Measurements from ENCODE around the gene HSBP1L1. TPM values are rescaled to one million over a fixed set of nuclear protein-coding genes. Genes with fewer than 3 reads are reported as not detected.

The HSBP1L1 gene
- total RNA-seq, 1 experiment from 2014 or later: 25.7 TPM

DNA sequence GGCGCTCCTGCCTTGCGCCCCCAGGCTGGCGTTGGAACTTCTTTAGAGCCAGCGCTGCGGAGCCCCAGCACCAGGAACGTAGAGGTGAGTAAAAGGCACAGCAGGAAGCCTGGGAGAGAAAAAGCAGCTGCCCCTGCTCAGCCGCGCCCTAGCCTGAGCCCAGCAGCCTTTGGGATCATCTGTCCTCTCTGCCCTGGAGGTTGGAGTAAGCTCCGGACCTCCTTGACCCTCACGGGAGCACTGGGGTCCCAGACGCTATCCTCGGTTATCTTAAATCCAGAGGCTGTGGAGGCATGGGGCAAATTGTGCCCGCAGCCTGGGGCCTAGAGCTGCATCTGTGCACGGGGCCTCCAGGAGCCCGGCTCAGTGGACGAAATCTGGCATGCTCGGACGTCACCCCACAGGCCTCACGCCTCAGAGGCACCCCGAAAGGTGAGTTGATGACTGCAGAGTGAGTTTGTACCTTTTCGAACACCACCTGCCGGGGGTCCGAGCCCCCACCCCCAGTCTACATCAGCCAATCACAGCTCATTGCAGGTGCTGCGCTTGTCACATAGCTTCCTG, 11.4 kb upstream of the HSBP1L1 start:
- intact Hi-C loops (cut with micrococcal nuclease; ENCODE audit: unreplicated experiment): no loop called here
- TF ChIP-seq, protein P1, sequence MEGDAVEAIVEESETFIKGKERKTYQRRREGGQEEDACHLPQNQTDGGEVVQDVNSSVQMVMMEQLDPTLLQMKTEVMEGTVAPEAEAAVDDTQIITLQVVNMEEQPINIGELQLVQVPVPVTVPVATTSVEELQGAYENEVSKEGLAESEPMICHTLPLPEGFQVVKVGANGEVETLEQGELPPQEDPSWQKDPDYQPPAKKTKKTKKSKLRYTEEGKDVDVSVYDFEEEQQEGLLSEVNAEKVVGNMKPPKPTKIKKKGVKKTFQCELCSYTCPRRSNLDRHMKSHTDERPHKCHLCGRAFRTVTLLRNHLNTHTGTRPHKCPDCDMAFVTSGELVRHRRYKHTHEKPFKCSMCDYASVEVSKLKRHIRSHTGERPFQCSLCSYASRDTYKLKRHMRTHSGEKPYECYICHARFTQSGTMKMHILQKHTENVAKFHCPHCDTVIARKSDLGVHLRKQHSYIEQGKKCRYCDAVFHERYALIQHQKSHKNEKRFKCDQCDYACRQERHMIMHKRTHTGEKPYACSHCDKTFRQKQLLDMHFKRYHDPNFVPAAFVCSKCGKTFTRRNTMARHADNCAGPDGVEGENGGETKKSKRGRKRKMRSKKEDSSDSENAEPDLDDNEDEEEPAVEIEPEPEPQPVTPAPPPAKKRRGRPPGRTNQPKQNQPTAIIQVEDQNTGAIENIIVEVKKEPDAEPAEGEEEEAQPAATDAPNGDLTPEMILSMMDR (IDR thresholded peaks at IDR 0.05; ENCODE audit: insufficient read depth in 1 of 2, low read depth in 1 of 2, low read length in 1 of 2, severe bottlenecking in 1 of 2, unreplicated experiment in 1 of 2): no peak
- no peaks in the 10 kb centered on the region for H3K4me1 Mint-ChIP-seq (ENCODE audit: low read depth, unreplicated experiment)
- H3K27ac Mint-ChIP-seq (ENCODE audit: unreplicated experiment): no peak overlapping the region
- ChIA-PET POLR2A (no interaction called here), CTCF (no interaction called here)
- no peaks in the 10 kb centered on the region for H3K4me1 ChIP-seq
- H3K27me3 Mint-ChIP-seq (ENCODE audit: insufficient read depth, unreplicated experiment): no peaks in the 10 kb centered on the region
- H3K4me3 ChIP-seq (ENCODE audit: low read depth, low read length): no peak overlapping the region
- H3K36me3 Mint-ChIP-seq (ENCODE audit: insufficient read depth, unreplicated experiment): no peaks in the 10 kb centered on the region
- no peaks in the 10 kb centered on the region for H3K27me3 ChIP-seq (replicated peaks; ENCODE audit: control insufficient read depth, insufficient read depth, low read length)
- no peak for DNase-seq
- H3K4me3 Mint-ChIP-seq (ENCODE audit: unreplicated experiment): no peak overlapping the region
- no peaks in the 10 kb centered on the region for H3K9me3 ChIP-seq
- BruUV-seq (replicated peaks): no TSS peak
- no peaks in the 10 kb centered on the region for H3K36me3 ChIP-seq (ENCODE audit: control insufficient read depth, insufficient read depth, low read length)
- H3K9me3 Mint-ChIP-seq (ENCODE audit: unreplicated experiment): no peaks in the 10 kb centered on the region

DNA sequence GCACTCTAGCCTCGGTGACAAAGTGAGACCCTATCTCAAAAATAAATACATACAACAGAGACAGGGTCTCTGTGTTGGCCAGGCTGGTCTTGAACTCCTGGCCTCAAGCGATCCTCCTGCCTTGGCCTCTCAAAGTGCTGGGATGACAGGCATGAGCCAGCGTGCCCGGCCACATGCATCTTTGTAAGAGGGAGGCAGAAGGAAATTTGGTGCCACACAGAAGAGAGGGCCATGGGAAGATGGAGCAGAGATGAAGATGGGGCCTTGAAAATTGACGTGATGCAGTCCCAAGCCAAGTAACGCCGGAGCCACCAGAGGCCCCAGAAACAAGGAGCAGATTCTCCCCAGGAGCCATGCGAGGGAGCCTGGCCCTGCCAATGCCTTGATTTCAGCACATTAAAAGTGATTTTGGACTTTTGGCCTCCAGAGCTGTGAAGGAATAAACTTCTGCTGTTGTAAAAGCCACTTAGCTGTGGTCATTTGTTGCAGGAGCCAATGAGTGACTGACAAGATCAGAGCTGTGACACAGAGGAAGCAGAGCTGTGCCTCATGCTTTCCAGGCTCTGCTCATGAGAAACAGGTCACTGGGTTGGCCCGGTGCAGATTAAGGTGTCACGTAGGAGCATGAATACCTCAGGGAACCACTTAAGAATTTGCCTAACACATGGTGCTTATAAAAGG, 10.3 kb upstream of the HSBP1L1 start:
- BruUV-seq (replicated peaks): no TSS peak
- Mint-ChIP-seq H3K27ac (ENCODE audit: unreplicated experiment) (no peak overlapping the region), H3K36me3 (ENCODE audit: insufficient read depth, unreplicated experiment) (no peaks in the 10 kb centered on the region), H3K4me1 (ENCODE audit: low read depth, unreplicated experiment) (no peaks in the 10 kb centered on the region), H3K27me3 (ENCODE audit: insufficient read depth, unreplicated experiment) (no peaks in the 10 kb centered on the region), H3K9me3 (ENCODE audit: unreplicated experiment) (no peaks in the 10 kb centered on the region), H3K4me3 (ENCODE audit: unreplicated experiment) (no peak overlapping the region)
- ChIA-PET CTCF (no interaction called here), POLR2A (interaction anchor here (0.6 kb wide), 1 partner anchor 10 kb away, joined by 3 read pairs; no protein-coding TSS in a partner anchor)
- TF ChIP-seq, protein P1 (IDR thresholded peaks at IDR 0.05; ENCODE audit: insufficient read depth in 1 of 2, low read depth in 1 of 2, low read length in 1 of 2, severe bottlenecking in 1 of 2, unreplicated experiment in 1 of 2): no peak
- no peak for DNase-seq
- intact Hi-C loops (cut with micrococcal nuclease; ENCODE audit: unreplicated experiment): no loop called here
- H3K36me3 ChIP-seq (ENCODE audit: control insufficient read depth, insufficient read depth, low read length): no peaks in the 10 kb centered on the region
- H3K4me3 ChIP-seq (ENCODE audit: low read depth, low read length): no peak overlapping the region
- H3K27me3 ChIP-seq (replicated peaks; ENCODE audit: control insufficient read depth, insufficient read depth, low read length): no peaks in the 10 kb centered on the region
- no peaks in the 10 kb centered on the region for H3K9me3 ChIP-seq
- no peaks in the 10 kb centered on the region for H3K4me1 ChIP-seq

DNA sequence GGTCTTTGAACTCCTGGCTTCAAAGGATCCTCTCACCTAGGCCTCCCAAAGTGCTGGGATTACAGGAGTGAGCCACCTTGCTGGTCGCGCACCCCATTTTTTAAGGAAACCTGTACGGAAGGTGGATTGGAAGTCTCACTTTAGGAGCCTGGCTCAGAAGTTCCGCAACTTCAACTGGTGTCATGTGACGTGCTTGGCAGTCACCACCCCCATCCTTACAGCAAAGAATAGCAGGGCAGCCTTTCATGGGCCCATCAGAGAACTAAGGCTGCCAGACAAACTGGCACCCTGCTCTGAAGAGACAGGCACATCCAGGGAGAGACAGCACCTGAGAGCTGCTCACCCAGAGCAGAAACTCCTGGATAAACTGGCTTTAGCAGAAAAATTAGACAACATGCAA, 9.7 kb upstream of the HSBP1L1 start:
- Histone ChIP-seq H3K4me3 (ENCODE audit: low read depth, low read length) (no peak overlapping the region), H3K9me3 (no peaks in the 10 kb centered on the region), H3K36me3 (ENCODE audit: control insufficient read depth, insufficient read depth, low read length) (no peaks in the 10 kb centered on the region), H3K27me3 (replicated peaks; ENCODE audit: control insufficient read depth, insufficient read depth, low read length) (no peaks in the 10 kb centered on the region), H3K4me1 (no peaks in the 10 kb centered on the region)
- no peak for DNase-seq
- BruUV-seq (replicated peaks): no TSS peak
- Mint-ChIP-seq H3K9me3 (ENCODE audit: unreplicated experiment) (no peaks in the 10 kb centered on the region), H3K4me3 (ENCODE audit: unreplicated experiment) (no peak overlapping the region), H3K27ac (ENCODE audit: unreplicated experiment) (no peak overlapping the region), H3K4me1 (ENCODE audit: low read depth, unreplicated experiment) (no peaks in the 10 kb centered on the region), H3K36me3 (ENCODE audit: insufficient read depth, unreplicated experiment) (no peaks in the 10 kb centered on the region), H3K27me3 (ENCODE audit: insufficient read depth, unreplicated experiment) (no peaks in the 10 kb centered on the region)
- TF ChIP-seq, protein P1 (IDR thresholded peaks at IDR 0.05; ENCODE audit: insufficient read depth in 1 of 2, low read depth in 1 of 2, low read length in 1 of 2, severe bottlenecking in 1 of 2, unreplicated experiment in 1 of 2): no peak
- POLR2A ChIA-PET: no interaction called here
- intact Hi-C loops (cut with micrococcal nuclease; ENCODE audit: unreplicated experiment): no loop called here
- CTCF ChIA-PET: no interaction called here

All from Caco-2 (cell line).